ENCODE data around the gene CEACAM7.
A peak's percentile ranks its signal among the peaks of the same experiment; 100 is the strongest.
"Not testable (repeated sequence)": the region's sequence is repeated elsewhere in the genome, so short reads cannot be mapped to it uniquely, and the experiment has no call there.

The CEACAM7 gene

GRCh38 chr19:41656756-41657155, 31.3 kb downstream of the CEACAM7 start:
- DNase-seq (ENCODE audit: low spot score), result not testable (repeated sequence)

DNA sequence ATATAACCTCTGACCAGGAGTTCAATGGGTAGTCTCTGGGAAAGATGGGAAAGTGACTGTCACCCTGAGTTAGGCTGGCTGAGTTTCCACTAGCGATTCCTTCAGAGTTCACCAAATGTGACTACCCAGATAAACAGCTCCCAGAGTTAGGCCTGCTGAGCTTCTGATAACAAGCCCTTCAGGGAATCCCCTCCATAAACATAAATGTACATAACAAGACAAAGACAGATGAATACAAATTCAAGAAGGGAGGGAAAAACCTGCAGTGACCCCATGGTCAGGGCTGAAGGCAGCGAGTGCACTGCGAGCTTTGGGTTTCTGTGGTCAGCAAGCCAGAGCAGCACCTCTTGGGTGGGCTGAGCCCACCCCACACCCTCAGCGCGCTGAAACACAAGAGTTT, 35.8 kb downstream of the CEACAM7 start:
- DNase-seq (ENCODE audit: low spot score), result no peak

DNA sequence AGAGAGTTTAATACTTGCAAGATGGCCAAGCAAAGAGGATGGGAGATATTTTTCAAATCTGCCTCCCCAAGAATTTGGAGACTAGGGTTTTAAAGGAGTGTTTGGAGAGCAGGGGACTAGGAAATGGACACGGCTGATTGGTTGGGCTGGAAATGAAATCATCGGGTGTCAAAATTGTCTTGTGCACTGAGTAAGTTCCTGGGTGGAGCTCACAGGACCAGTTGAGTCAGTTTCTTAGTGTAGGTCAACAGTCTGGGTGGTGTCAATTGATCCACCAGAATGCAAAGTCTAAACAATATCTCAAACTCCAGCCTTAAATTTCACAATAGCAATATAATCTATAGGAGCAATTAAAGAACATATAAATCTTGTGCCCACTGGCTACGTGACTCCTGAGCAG, 38.2 kb downstream of the CEACAM7 start:
- DNase-seq (ENCODE audit: low spot score), result no peak

- DNase-seq (ENCODE audit: low spot score), result peak; percentile 25
Measured at GRCh38 chr19:41646589-41647204, 41.4 kb downstream of the CEACAM7 start.

- DNase-seq (ENCODE audit: low spot score), result peak; percentile 64
Measured at GRCh38 chr19:41641879-41642485, 46.1 kb downstream of the CEACAM7 start.

GRCh38 chr19:41638641-41639081, 49.4 kb downstream of the CEACAM7 start:
- DNase-seq (ENCODE audit: low spot score), result no peak

DNA sequence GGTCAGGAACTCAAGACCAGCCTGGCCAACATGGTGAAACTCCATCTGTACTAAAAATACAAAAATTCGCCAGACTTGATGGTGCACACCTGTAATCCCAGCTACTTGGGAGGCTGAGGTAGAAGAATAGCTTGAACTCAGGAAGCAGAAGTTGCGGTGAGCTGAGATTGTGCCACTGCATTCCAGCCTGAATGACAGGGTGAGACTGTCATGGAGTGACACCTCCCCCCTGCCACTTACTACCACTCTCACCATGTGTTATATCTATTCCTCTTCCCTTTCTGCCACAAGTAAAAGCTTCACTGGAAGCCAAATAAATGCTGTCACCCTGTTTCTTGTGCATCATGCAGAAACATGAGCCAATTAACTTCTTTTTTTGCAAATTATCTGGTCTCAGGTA, 50.6 kb downstream of the CEACAM7 start:
- no peak for DNase-seq (ENCODE audit: low spot score)

DNA sequence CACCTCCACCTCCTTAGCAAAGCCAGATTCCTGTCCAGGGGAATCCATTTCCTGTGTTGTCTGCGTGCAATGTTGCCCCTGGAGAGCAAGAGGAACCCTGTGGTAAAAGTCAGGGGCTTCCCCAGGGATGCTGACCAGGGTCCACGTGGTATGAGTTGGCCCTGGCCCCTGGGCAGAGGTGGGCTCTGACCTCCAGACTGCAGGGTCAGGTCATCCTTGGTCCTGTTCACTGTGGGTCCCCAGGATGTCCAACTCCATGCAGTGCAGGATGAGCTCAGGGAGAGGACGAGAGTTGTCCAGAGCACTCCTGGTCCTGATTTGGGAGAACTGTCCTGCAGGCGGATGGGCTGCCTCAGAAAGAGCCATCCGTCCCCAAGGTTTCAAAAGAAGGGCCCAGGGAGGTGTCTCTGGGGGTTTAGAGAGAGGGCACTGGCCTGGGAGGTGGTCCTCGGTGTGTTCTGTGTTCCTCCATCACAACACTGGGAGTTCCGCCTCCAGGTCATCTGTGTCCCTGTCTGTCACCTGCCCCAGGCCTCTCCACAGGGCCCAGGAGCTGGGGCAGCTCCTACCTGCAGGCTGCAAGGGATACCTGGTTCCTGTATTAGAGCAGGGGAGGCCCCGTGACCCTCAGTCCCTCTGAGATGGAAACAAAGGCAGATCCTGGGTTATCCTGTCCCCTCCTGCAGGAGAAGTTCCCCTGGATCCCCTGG, 59.9 kb downstream of the CEACAM7 start:
- DNase-seq (ENCODE audit: low spot score), result no peak

DNA sequence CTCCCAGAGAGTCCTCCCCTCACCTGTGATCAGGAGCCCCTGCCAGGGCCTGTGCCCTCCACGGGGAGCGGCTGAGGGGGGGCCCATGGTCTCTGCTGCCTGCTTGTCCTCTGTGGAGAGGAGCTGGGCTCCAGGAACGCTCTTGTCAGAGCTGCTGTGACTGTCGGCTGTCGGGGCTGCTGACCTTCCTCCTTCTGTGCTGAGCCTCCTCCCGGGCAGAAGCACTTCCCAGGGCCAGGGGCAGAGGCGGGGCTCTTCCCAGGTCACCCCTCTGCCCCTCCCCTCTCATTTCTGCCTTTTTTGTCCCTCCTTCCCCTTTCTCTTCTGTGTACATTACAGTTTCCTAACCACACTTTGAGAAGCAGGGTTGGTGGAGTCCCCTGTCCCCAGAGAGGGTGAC, 61.2 kb downstream of the CEACAM7 start, which contains the start of gene CEACAM4:
Gene CEACAM4 (minus strand): TSS at position 198 of the 400 bp plus-strand sequence. CDS start 111 bp downstream, at position 87.
- no peak for DNase-seq (ENCODE audit: low spot score)

GRCh38 chr19:41626278-41626677, 61.8 kb downstream of the CEACAM7 start:
- no peak for DNase-seq (ENCODE audit: low spot score)

GRCh38 chr19:41624937-41625336, 63.1 kb downstream of the CEACAM7 start:
- no peak for DNase-seq (ENCODE audit: low spot score)

GRCh38 chr19:41624515-41624914, 63.6 kb downstream of the CEACAM7 start:
- DNase-seq (ENCODE audit: low spot score), result no peak

GRCh38 chr19:41623360-41623759, 64.7 kb downstream of the CEACAM7 start:
- no peak for DNase-seq (ENCODE audit: low spot score)
